ENCODE results near the gene TMEM63A.

The TMEM63A gene

DNA sequence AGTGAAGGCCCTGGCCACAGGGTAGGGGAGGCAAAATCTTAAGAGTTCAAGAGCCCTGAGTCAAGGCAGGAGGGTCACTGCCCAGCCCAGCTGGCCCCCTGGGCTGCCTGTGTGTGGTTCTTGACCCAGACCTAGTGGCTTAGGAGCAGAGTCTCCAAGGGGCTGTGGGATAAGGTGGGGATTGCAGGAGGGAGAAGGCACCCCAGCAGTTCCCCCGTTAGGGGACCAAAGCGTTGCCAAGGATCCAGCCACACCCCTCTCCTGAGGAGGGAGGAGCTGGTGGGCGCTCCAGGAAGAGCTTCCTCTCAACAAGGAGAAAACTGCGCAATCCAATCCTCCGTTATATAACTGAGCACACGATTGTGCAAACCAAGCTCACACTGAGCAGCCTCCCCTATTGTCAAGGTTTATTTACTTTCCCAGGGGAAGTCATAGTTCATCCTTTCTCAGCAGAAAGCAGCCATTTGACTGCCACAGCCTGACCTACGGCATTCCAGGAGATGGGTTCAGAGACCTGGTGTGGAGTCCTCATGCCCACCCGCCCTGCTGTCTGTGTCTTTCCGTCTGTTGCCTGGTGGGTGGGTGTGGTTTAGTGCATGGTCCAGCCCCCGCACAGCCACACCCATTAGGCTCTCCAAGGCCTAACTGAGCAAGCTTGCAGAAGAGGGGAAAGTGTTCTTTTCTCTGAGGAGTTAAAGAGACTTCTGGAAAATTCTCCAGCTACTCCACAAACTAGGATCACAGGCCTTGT lies 68.8 kb downstream of the TMEM63A start:
- Histone ChIP-seq H3K9me3 (ENCODE audit: insufficient read depth, low read depth, low read length) (no peaks in the 10 kb centered on the region), H4K12ac (ENCODE audit: low read depth, low read length) (no peak overlapping the region), H2AFZ (ENCODE audit: insufficient read depth, low read length, poor library complexity) (no peak overlapping the region), H2BK12ac (ENCODE audit: low read length) (no peak overlapping the region), H3K4ac (ENCODE audit: low read depth, low read length) (no peak overlapping the region), H3K18ac (ENCODE audit: low read length) (no peak overlapping the region), H4K91ac (ENCODE audit: low read depth, low read length) (no peak overlapping the region), H3K4me2 (ENCODE audit: low read length) (no peak overlapping the region), H3K36me3 (ENCODE audit: control insufficient read depth in 1 of 2, insufficient read depth in 2 of 2, low read length in 2 of 2) (no peaks in the 10 kb centered on the region), H2AK5ac (ENCODE audit: low read length) (no peak overlapping the region), H3K79me2 (ENCODE audit: control insufficient read depth, insufficient read depth, low read length, poor library complexity) (peaks cover 4% of the 10 kb centered on the region), H3K9ac (ENCODE audit: low read length) (no peak overlapping the region), H3K79me1 (ENCODE audit: low read length) (peaks cover 5% of the 10 kb centered on the region), H2BK5ac (ENCODE audit: low read depth, low read length, poor library complexity) (no peak overlapping the region), H3K23ac (ENCODE audit: low read length) (no peak overlapping the region), H4K8ac (ENCODE audit: low read depth, low read length) (no peak overlapping the region), H3K14ac (ENCODE audit: low read length) (no peak overlapping the region), H2BK120ac (ENCODE audit: insufficient read depth, low read length, poor library complexity) (no peak overlapping the region), H3K4me1 (ENCODE audit: control insufficient read depth in 1 of 2, insufficient read depth in 2 of 2, low read length in 2 of 2) (peaks cover 17 to 30% of the 10 kb centered on the region in 2 experiments), H3K27me3 (ENCODE audit: insufficient read depth, low read length) (no peaks in the 10 kb centered on the region), H3K27ac (ENCODE audit: low read depth, low read length) (no peak overlapping the region), H3K4me3 (ENCODE audit: low read depth, low read length) (no peak overlapping the region)
- DNase-seq: peak in 1 of 2 donors; percentile 39
- no CpG with 5 or more reads among the region's 10 CpGs for WGBS (ENCODE audit: extremely low coverage, insufficient coverage, insufficient read length)

DNA sequence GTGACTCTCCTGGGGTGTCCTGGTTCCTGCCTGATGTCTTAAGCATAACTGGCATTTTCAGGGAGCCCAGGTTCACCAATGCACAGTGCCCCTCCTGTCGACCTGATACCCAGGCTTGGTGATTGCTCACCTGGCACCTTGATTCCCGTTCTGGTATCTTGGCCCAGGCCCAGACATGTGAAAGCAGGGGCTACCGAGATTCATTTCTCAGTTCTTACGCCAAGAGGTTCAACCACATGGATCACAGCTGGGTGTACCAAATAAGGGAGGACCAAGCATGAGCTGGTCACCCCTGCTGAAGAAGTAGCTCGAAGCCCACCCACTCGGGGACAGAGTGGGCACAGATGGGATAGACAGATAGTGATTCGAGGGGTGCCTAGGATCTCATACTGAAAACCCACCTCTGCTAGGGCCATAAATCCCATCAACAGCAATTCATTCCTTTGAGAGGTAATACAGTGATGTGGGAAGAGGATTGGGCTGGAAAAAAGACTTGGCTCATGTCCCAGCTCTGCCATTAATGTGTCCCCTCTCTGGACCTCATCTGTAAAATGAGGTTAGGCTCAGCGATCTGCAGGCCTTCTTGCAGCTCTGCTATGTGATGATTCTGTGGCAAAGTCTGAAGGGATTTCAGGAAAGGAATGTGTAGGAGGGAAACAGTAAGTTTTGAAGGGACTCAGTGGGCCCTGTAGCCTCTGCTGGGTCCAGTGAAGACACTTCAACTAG lies 69.5 kb downstream of the TMEM63A start:
- no peak overlapping the region for H4K91ac ChIP-seq (ENCODE audit: low read depth, low read length)
- H3K4me1 ChIP-seq (ENCODE audit: control insufficient read depth in 1 of 2, insufficient read depth in 2 of 2, low read length in 2 of 2): peaks cover 16 to 27% of the 10 kb centered on the region in 2 experiments
- no peak overlapping the region for H4K12ac ChIP-seq (ENCODE audit: low read depth, low read length)
- H3K79me1 ChIP-seq (ENCODE audit: low read length): peaks cover 5% of the 10 kb centered on the region
- H3K9ac ChIP-seq (ENCODE audit: low read length): no peak overlapping the region
- no peak overlapping the region for H2AFZ ChIP-seq (ENCODE audit: insufficient read depth, low read length, poor library complexity)
- H3K4me3 ChIP-seq (ENCODE audit: low read depth, low read length): no peak overlapping the region
- no peak overlapping the region for H3K27ac ChIP-seq (ENCODE audit: low read depth, low read length)
- H3K23ac ChIP-seq (ENCODE audit: low read length): no peak overlapping the region
- H3K4ac ChIP-seq (ENCODE audit: low read depth, low read length): no peak overlapping the region
- no peaks in the 10 kb centered on the region for H3K9me3 ChIP-seq (ENCODE audit: insufficient read depth, low read depth, low read length)
- no peaks in the 10 kb centered on the region for H3K36me3 ChIP-seq (ENCODE audit: control insufficient read depth in 1 of 2, insufficient read depth in 2 of 2, low read length in 2 of 2)
- H3K18ac ChIP-seq (ENCODE audit: low read length): no peak overlapping the region
- H2BK5ac ChIP-seq (ENCODE audit: low read depth, low read length, poor library complexity): no peak overlapping the region
- DNase-seq: no peak
- H2BK12ac ChIP-seq (ENCODE audit: low read length): no peak overlapping the region
- no peak overlapping the region for H2AK5ac ChIP-seq (ENCODE audit: low read length)
- H3K27me3 ChIP-seq (ENCODE audit: insufficient read depth, low read length): no peaks in the 10 kb centered on the region
- H4K8ac ChIP-seq (ENCODE audit: low read depth, low read length): no peak overlapping the region
- peaks cover 4% of the 10 kb centered on the region for H3K79me2 ChIP-seq (ENCODE audit: control insufficient read depth, insufficient read depth, low read length, poor library complexity)
- H3K14ac ChIP-seq (ENCODE audit: low read length): no peak overlapping the region
- no peak overlapping the region for H3K4me2 ChIP-seq (ENCODE audit: low read length)
- no CpG with 5 or more reads among the region's 8 CpGs for whole genome bisulfite sequencing (ENCODE audit: extremely low coverage, insufficient coverage, insufficient read length)
- H2BK120ac ChIP-seq (ENCODE audit: insufficient read depth, low read length, poor library complexity): no peak overlapping the region

GRCh38 chr1:225811622-225812487 lies 70.3 kb downstream of the TMEM63A start:
- Histone ChIP-seq H3K9ac (ENCODE audit: low read length) (no peak overlapping the region), H3K4me3 (ENCODE audit: low read depth, low read length) (no peak overlapping the region), H2AK5ac (ENCODE audit: low read length) (no peak overlapping the region), H3K4me2 (ENCODE audit: low read length) (peak overlapping the region; percentile 85), H4K91ac (ENCODE audit: low read depth, low read length) (no peak overlapping the region), H4K12ac (ENCODE audit: low read depth, low read length) (no peak overlapping the region), H3K9me3 (ENCODE audit: insufficient read depth, low read depth, low read length) (no peaks in the 10 kb centered on the region), H3K27ac (ENCODE audit: low read depth, low read length) (no peak overlapping the region), H3K79me2 (ENCODE audit: control insufficient read depth, insufficient read depth, low read length, poor library complexity) (peaks cover 2% of the 10 kb centered on the region), H3K79me1 (ENCODE audit: low read length) (peaks cover 2% of the 10 kb centered on the region), H4K8ac (ENCODE audit: low read depth, low read length) (no peak overlapping the region), H2AFZ (ENCODE audit: insufficient read depth, low read length, poor library complexity) (no peak overlapping the region), H3K14ac (ENCODE audit: low read length) (no peak overlapping the region), H3K23ac (ENCODE audit: low read length) (no peak overlapping the region), H3K4ac (ENCODE audit: low read depth, low read length) (no peak overlapping the region), H3K36me3 (ENCODE audit: control insufficient read depth in 1 of 2, insufficient read depth in 2 of 2, low read length in 2 of 2) (no peaks in the 10 kb centered on the region), H2BK5ac (ENCODE audit: low read depth, low read length, poor library complexity) (no peak overlapping the region), H2BK120ac (ENCODE audit: insufficient read depth, low read length, poor library complexity) (no peak overlapping the region), H3K27me3 (ENCODE audit: insufficient read depth, low read length) (no peaks in the 10 kb centered on the region), H3K4me1 (ENCODE audit: control insufficient read depth in 1 of 2, insufficient read depth in 2 of 2, low read length in 2 of 2) (peaks cover 9 to 21% of the 10 kb centered on the region in 2 experiments), H2BK12ac (ENCODE audit: low read length) (no peak overlapping the region), H3K18ac (ENCODE audit: low read length) (no peak overlapping the region)
- DNase-seq: no peak
- WGBS (ENCODE audit: extremely low coverage, insufficient coverage, insufficient read length): no CpG with 5 or more reads among the region's 10 CpGs
